ENCODE data around the gene PMAIP1. TPM values are rescaled to one million over a fixed set of nuclear protein-coding genes. Genes with fewer than 3 reads are reported as not detected.
"Not testable (repeated sequence)": the region's sequence is repeated elsewhere in the genome, so short reads cannot be mapped to it uniquely, and the experiment has no call there.

The PMAIP1 gene
- total RNA-seq (1 to 10 TPM; 4.8 to 6.0 TPM), polyA plus RNA-seq (ENCODE audit: insufficient read depth, low read depth, low replicate concordance) (4.7 TPM)
- long read RNA-seq, donor 1, transcript PMAIP1-202 (2 exons, 1,948 nt) = major isoform, 18 of 18 reads
- long read RNA-seq, donor 1, partial matches to known transcripts = 0 of 18 reads
- long read RNA-seq, donor 1, other reads (novel, unspliced or antisense) = 0 of 18 reads
- long read RNA-seq, donor 2, transcript PMAIP1-202 (2 exons, 1,948 nt) = major isoform, 10 of 10 reads
- long read RNA-seq, donor 2, partial matches to known transcripts = 0 of 10 reads
- long read RNA-seq, donor 2, other reads (novel, unspliced or antisense) = 0 of 10 reads

DNA sequence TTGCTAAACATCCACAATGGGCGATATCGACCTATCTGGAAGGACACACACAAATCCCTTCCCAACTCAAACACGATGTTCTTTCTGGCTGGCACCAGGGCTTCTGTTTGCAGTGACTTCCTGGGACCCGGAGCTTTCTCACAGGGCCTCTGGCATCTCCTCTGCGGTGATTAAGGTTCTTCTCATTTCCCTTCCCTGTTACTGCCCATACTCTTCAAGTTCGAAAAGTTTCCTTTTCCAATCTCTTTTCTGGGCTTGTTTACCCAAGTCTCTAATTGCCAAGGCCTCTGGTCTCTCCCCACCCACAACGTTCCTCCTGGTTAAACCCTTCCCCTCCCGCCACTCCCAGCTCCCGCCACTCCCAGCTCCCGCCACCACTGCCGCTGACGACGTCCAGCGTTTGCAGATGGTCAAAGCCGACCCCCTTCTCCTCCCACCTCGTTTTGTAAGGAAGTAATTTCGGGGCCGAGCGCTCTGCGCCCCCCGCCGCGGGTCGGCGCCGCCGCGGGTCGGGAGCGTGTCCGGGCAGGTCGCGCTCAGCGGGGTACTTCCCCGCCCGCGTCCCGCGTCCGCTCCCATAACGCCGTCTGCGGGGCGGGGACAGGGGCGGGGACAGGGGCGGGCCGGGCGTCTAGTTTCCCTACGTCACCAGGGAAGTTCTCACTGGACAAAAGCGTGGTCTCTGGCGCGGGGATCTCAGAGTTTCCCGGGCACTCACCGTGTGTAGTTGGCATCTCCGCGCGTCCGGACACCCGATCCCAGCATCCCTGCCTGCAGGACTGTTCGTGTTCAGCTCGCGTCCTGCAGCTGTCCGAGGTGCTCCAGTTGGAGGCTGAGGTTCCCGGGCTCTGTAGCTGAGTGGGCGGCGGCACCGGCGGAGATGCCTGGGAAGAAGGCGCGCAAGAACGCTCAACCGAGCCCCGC is at the start of gene PMAIP1:
Gene PMAIP1, plus strand, starts transcription at position 699 of the 924 bp plus-strand sequence. Its CDS starts 182 bp downstream, at position 881.
- intact Hi-C loops (cut with DNase I; ENCODE audit: low total_unique reads) = no loop called here
- TF ChIP-seq POLR2A (IDR thresholded peaks at IDR 0.05) (no peak), CTCF (IDR thresholded peaks at IDR 0.05) (no peak)
- peak within 1 kb of the TSS; percentile 53 to 76 for H3K27ac ChIP-seq
- H3K27me3 ChIP-seq = no peaks in the 10 kb centered on the region
- peak; percentile 86 for DNase-seq
- H3K36me3 ChIP-seq (ENCODE audit: low read depth, missing control alignments) = no peaks in the 10 kb centered on the region
- 1 to 4% methylated on average over 50 to 64 of the region's 73 CpGs for WGBS, 2 donors
- peak within 1 kb of the TSS; percentile 55 to 65 for H3K4me3 ChIP-seq
- H3K4me1 ChIP-seq = peaks cover 8% of the 10 kb centered on the region
- H3K9me3 ChIP-seq = no peaks in the 10 kb centered on the region

DNA sequence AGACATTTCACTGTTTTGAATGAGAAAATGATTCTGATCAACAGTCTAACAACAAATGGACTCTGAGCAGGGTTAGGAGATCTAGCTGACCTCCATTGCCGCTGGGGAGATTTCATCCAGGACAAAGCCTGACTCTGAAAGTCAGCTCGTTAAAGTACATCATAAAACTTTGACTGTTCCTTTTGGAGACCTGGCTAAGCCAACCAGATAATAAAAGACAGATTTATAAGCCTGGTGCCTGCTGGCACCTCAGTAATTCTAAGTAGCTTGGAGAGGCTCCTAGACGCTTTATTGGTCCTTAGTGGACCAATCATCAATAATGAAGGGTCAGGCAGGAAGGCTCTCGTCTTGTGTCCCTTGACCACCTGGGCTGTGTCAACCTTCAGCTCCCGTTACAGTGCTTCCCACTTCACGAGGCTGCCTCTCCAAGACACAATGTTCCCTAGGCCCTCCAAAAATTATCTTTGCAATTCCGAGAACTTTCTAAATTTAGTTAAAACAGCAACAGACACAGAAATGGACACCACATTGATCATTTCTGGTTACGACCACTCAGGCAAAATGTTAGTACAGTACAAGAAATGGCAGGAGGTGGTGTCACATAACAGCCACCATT is 47.9 kb upstream of the PMAIP1 start:
- Histone ChIP-seq H3K36me3 (ENCODE audit: low read depth, missing control alignments) (no peaks in the 10 kb centered on the region), H3K27ac (peak overlapping the region in 1 of 2 donors; percentile 11), H3K4me1 (no peaks in the 10 kb centered on the region), H3K9me3 (no peaks in the 10 kb centered on the region), H3K4me3 (no peak overlapping the region), H3K27me3 (no peaks in the 10 kb centered on the region)
- TF ChIP-seq POLR2A (IDR thresholded peaks at IDR 0.05) = no peak
- TF ChIP-seq CTCF (IDR thresholded peaks at IDR 0.05) = no peak
- intact Hi-C loops (cut with DNase I; ENCODE audit: low total_unique reads) = no loop called here
- 45 to 62% methylated on average over 8 of the region's 8 CpGs for WGBS, 2 donors
- peak; percentile 28 for DNase-seq

DNA sequence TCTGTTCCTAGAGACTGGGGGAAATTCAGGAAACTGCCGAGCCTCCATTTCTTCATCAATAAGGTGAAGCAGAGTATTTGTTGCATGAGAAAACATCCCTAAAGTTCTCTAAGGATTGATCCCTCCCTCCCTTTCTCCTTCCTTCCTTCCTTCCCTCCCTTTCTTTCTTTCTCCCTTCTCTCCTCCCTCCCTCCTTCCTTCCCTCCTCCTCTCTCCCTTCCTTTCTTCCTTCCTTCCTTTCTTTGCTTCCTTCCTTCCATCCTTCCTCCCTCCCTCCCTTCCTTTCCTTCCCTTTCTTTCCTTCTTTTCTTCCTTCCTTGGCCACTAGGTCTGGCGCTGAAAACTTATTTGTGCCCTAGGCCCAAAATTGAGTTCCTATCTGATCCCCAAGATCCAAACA is 47.2 kb upstream of the PMAIP1 start:
- peak overlapping the region in 1 of 2 donors; percentile 11 for H3K27ac ChIP-seq

DNA sequence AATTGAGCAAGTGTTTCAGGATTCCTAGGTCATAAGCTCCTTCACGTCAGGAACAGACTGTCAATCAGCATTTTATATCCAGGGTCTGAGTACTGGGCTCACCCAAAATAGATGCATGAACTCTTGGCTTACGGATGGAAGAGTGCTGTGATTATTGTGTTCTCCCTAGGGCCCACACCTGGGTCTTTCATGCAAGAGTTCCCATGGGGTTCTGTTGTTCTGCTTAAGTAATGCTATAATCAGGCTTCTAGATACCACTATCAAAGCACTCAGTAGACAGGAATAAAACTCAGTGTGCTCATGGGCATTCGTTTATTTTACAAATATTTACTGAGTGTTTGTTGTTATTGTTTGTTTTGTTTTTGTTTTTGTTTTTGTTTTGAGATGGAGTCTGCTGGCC is 46.4 kb upstream of the PMAIP1 start:
- Histone ChIP-seq H3K27ac (no peak overlapping the region), H3K4me1 (no peaks in the 10 kb centered on the region), H3K4me3 (no peak overlapping the region), H3K36me3 (ENCODE audit: low read depth, missing control alignments) (no peaks in the 10 kb centered on the region), H3K9me3 (no peaks in the 10 kb centered on the region), H3K27me3 (no peaks in the 10 kb centered on the region)
- WGBS, 2 donors = 81 to 89% methylated on average over 3 of the region's 3 CpGs
- TF ChIP-seq POLR2A (IDR thresholded peaks at IDR 0.05) (no peak), CTCF (IDR thresholded peaks at IDR 0.05) (no peak)
- intact Hi-C loops (cut with DNase I; ENCODE audit: low total_unique reads) = no loop called here
- DNase-seq = no peak

More for the DNA sequence above, 47.2 kb upstream of the PMAIP1 start:
- no peaks in the 10 kb centered on the region for H3K9me3 ChIP-seq
- DNase-seq = no peak
- no peaks in the 10 kb centered on the region for H3K36me3 ChIP-seq (ENCODE audit: low read depth, missing control alignments)
- no peak overlapping the region for H3K4me3 ChIP-seq
- intact Hi-C loops (cut with DNase I; ENCODE audit: low total_unique reads) = no loop called here
- WGBS, 2 donors = 89 to 98% methylated on average over 2 of the region's 2 CpGs
- TF ChIP-seq POLR2A (IDR thresholded peaks at IDR 0.05) = no peak
- H3K4me1 ChIP-seq = no peaks in the 10 kb centered on the region
- no peaks in the 10 kb centered on the region for H3K27me3 ChIP-seq

DNA sequence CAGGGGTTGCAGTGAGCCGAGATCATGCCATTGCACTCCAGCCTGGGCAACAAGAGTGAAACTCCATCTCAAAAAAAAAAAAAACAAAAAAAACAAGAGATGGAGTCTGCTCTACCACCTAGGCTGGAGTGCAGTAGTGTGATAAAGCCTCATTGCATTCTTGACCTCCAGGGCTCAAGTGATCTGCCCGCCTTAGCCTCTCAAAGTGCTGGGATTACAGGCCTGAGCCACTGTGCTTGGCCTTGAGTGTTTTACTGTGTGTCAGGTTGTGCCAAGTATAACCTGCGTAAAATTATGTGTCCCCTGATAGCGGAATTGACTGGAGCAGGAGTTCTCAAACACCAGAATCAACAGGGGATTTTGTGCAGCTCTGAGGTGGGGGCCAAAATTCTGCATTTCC is 45.8 kb upstream of the PMAIP1 start:
- H3K27ac ChIP-seq; H3K4me3 ChIP-seq; H3K27me3 ChIP-seq; DNase-seq; H3K9me3 ChIP-seq; intact Hi-C loops (cut with DNase I; ENCODE audit: low total_unique reads); H3K4me1 ChIP-seq; H3K36me3 ChIP-seq (ENCODE audit: low read depth, missing control alignments): not testable (repeated sequence)
- WGBS, 2 donors = 79 to 84% methylated on average over 4 of the region's 4 CpGs
